SK-N-SH treated with all-trans-retinoic acid at 6 μM for 48 hours (cell line): ENCODE data around the gene PRKD2.

Source experiments
- ATAC-seq: fragments of 200-7000 bp; cut with Tn5 transposase; 3 replicates; pipeline ENCODE4 v1.9.1; 2020; ENCODE audit warnings: mild to moderate bottlenecking, moderate library complexity
- ARNTL ChIP-seq: fragments of 450-650 bp; formaldehyde crosslinking; IDR thresholded peaks from 2 replicates; pipeline ENCODE4 v1.5.0; 2020; ENCODE audit warnings: low read depth, mild to moderate bottlenecking, moderate library complexity, borderline replicate concordance
- BACH2 ChIP-seq: fragments of 250-450 bp; sonication (Bioruptor Pico); IDR thresholded peaks from 2 replicates; pipeline ENCODE4 v1.9.0; 2021; ENCODE audit warnings: mild to moderate bottlenecking, borderline replicate concordance
- CREB5 ChIP-seq: fragments of 250-450 bp; sonication (Bioruptor Pico); IDR thresholded peaks from 2 replicates; pipeline ENCODE4 v1.5.1; 2020; ENCODE audit warnings: low read depth, mild to moderate bottlenecking, moderate library complexity
- CSDC2 ChIP-seq: fragments of 250-450 bp; sonication (Bioruptor Pico); IDR thresholded peaks from 2 replicates; pipeline ENCODE4 v1.5.0; 2020; ENCODE audit warnings: mild to moderate bottlenecking, moderate library complexity
- ESRRG ChIP-seq: fragments of 250-450 bp; sonication (Bioruptor Pico); IDR thresholded peaks from 2 replicates; pipeline ENCODE4 v1.6.1; 2021; ENCODE audit warnings: mild to moderate bottlenecking
- ISL1 ChIP-seq: fragments of 250-450 bp; sonication (Bioruptor Pico); IDR thresholded peaks from 2 replicates; pipeline ENCODE4 v2.1.2; 2022; ENCODE audit warnings: mild to moderate bottlenecking, moderate library complexity
- OSR1 ChIP-seq: fragments of 250-450 bp; sonication (Bioruptor Pico); IDR thresholded peaks from 2 replicates; pipeline ENCODE4 v1.8.0; 2022; ENCODE audit warnings: moderate library complexity, mild to moderate bottlenecking, inconsistent platforms
- POU6F1 ChIP-seq: fragments of 250-450 bp; sonication (Bioruptor Pico); IDR thresholded peaks from 2 replicates; pipeline ENCODE4 v1.8.0; 2021; ENCODE audit warnings: low read depth, mild to moderate bottlenecking, moderate library complexity, borderline replicate concordance
- PPARA ChIP-seq: fragments of 250-450 bp; sonication (Bioruptor Pico); IDR thresholded peaks from 2 replicates; pipeline ENCODE4 v1.5.0; 2020; ENCODE audit warnings: mild to moderate bottlenecking, borderline replicate concordance
- RARB ChIP-seq: fragments of 250-450 bp; sonication (Bioruptor Pico); IDR thresholded peaks from 2 replicates; pipeline ENCODE4 v1.8.0; 2021; ENCODE audit warnings: mild to moderate bottlenecking, moderate library complexity
- SNAI2 ChIP-seq: fragments of 250-450 bp; sonication (Bioruptor Pico); IDR thresholded peaks from 2 replicates; pipeline ENCODE4 v1.5.0; 2020; ENCODE audit warnings: mild to moderate bottlenecking, moderate library complexity
- TCF4 ChIP-seq: fragments of 250-450 bp; sonication (Bioruptor Pico); IDR thresholded peaks from 2 replicates; pipeline ENCODE4 v1.8.0; 2021; ENCODE audit warnings: mild to moderate bottlenecking, moderate library complexity, borderline replicate concordance
- ZC3H10 ChIP-seq: fragments of 250-450 bp; sonication (Bioruptor Pico); IDR thresholded peaks from 2 replicates; pipeline ENCODE4 v1.5.1; 2021; ENCODE audit warnings: mild to moderate bottlenecking, moderate library complexity
- ZFP3 ChIP-seq: fragments of 250-450 bp; sonication (Bioruptor Pico); IDR thresholded peaks from 2 replicates; pipeline ENCODE4 v1.5.0; 2020; ENCODE audit warnings: mild to moderate bottlenecking, moderate library complexity
- ZFP30 ChIP-seq: fragments of 450-650 bp; formaldehyde crosslinking; IDR thresholded peaks from 2 replicates; pipeline ENCODE4 v1.5.0; 2022; ENCODE audit warnings: mild to moderate bottlenecking, moderate library complexity
- ZNF565 ChIP-seq: fragments of 450-650 bp; formaldehyde crosslinking; conservative IDR thresholded peaks from 2 replicates; pipeline ENCODE4 v1.5.0; 2020; ENCODE audit warnings: low read depth, mild to moderate bottlenecking, moderate library complexity
- ZNF8 ChIP-seq: fragments of 450-650 bp; formaldehyde crosslinking; IDR thresholded peaks from 2 replicates; pipeline ENCODE4 v1.5.0; 2020; ENCODE audit warnings: mild to moderate bottlenecking, moderate library complexity
- TF ChIP-seq, protein P1 (sequence below): fragments of 250-450 bp; sonication (Bioruptor Pico); IDR thresholded peaks from 2 replicates; pipeline ENCODE4 v1.5.0; 2020; ENCODE audit warnings: mild to moderate bottlenecking, moderate library complexity
- TF ChIP-seq, protein P2 (sequence below): fragments of 250-450 bp; sonication (Bioruptor Pico); IDR thresholded peaks from 2 replicates; pipeline ENCODE4 v1.5.1; 2021; ENCODE audit warnings: mild to moderate bottlenecking, moderate library complexity
- TF ChIP-seq, protein P3 (sequence below): fragments of 250-450 bp; sonication (Bioruptor Pico); IDR thresholded peaks from 2 replicates; pipeline ENCODE4 v1.8.0; 2020; ENCODE audit warnings: mild to moderate bottlenecking, moderate library complexity, borderline replicate concordance

The PRKD2 gene

GRCh38 chr19:46717716-46718143 is 816 bp upstream of the PRKD2 start:
- TF ChIP-seq ARNTL (CRISPR knock-in tag), result no peak
- TF ChIP-seq ISL1 (CRISPR knock-in tag), result no peak
- TF ChIP-seq BACH2 (CRISPR knock-in tag), result no peak
- TF ChIP-seq ZC3H10, result no peak
- no peak for TF ChIP-seq CSDC2 (CRISPR knock-in tag)
- no peak for TF ChIP-seq ESRRG (CRISPR knock-in tag)
- no peak for TF ChIP-seq RARB (CRISPR knock-in tag)
- TF ChIP-seq TCF4 (CRISPR knock-in tag), result no peak
- no peak for TF ChIP-seq CREB5
- TF ChIP-seq, protein P1, sequence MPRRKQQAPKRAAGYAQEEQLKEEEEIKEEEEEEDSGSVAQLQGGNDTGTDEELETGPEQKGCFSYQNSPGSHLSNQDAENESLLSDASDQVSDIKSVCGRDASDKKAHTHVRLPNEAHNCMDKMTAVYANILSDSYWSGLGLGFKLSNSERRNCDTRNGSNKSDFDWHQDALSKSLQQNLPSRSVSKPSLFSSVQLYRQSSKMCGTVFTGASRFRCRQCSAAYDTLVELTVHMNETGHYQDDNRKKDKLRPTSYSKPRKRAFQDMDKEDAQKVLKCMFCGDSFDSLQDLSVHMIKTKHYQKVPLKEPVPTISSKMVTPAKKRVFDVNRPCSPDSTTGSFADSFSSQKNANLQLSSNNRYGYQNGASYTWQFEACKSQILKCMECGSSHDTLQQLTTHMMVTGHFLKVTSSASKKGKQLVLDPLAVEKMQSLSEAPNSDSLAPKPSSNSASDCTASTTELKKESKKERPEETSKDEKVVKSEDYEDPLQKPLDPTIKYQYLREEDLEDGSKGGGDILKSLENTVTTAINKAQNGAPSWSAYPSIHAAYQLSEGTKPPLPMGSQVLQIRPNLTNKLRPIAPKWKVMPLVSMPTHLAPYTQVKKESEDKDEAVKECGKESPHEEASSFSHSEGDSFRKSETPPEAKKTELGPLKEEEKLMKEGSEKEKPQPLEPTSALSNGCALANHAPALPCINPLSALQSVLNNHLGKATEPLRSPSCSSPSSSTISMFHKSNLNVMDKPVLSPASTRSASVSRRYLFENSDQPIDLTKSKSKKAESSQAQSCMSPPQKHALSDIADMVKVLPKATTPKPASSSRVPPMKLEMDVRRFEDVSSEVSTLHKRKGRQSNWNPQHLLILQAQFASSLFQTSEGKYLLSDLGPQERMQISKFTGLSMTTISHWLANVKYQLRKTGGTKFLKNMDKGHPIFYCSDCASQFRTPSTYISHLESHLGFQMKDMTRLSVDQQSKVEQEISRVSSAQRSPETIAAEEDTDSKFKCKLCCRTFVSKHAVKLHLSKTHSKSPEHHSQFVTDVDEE, result no peak
- TF ChIP-seq ZFP30 (CRISPR knock-in tag), result no peak
- TF ChIP-seq ZNF8 (CRISPR knock-in tag), result no peak
- no peak for TF ChIP-seq PPARA (CRISPR knock-in tag)
- TF ChIP-seq POU6F1 (CRISPR knock-in tag), result no peak
- TF ChIP-seq ZNF565, result no peak
- no peak for TF ChIP-seq SNAI2 (CRISPR knock-in tag)
- TF ChIP-seq OSR1, result no peak
- TF ChIP-seq, protein P2, sequence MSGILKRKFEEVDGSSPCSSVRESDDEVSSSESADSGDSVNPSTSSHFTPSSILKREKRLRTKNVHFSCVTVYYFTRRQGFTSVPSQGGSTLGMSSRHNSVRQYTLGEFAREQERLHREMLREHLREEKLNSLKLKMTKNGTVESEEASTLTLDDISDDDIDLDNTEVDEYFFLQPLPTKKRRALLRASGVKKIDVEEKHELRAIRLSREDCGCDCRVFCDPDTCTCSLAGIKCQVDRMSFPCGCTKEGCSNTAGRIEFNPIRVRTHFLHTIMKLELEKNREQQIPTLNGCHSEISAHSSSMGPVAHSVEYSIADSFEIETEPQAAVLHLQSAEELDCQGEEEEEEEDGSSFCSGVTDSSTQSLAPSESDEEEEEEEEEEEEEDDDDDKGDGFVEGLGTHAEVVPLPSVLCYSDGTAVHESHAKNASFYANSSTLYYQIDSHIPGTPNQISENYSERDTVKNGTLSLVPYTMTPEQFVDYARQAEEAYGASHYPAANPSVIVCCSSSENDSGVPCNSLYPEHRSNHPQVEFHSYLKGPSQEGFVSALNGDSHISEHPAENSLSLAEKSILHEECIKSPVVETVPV (CRISPR knock-in tag), result no peak
- TF ChIP-seq, protein P3, sequence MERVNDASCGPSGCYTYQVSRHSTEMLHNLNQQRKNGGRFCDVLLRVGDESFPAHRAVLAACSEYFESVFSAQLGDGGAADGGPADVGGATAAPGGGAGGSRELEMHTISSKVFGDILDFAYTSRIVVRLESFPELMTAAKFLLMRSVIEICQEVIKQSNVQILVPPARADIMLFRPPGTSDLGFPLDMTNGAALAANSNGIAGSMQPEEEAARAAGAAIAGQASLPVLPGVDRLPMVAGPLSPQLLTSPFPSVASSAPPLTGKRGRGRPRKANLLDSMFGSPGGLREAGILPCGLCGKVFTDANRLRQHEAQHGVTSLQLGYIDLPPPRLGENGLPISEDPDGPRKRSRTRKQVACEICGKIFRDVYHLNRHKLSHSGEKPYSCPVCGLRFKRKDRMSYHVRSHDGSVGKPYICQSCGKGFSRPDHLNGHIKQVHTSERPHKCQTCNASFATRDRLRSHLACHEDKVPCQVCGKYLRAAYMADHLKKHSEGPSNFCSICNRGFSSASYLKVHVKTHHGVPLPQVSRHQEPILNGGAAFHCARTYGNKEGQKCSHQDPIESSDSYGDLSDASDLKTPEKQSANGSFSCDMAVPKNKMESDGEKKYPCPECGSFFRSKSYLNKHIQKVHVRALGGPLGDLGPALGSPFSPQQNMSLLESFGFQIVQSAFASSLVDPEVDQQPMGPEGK (CRISPR knock-in tag), result no peak
- ATAC-seq, result peak; percentile 0; the same call in 1 of the 3 replicates

DNA sequence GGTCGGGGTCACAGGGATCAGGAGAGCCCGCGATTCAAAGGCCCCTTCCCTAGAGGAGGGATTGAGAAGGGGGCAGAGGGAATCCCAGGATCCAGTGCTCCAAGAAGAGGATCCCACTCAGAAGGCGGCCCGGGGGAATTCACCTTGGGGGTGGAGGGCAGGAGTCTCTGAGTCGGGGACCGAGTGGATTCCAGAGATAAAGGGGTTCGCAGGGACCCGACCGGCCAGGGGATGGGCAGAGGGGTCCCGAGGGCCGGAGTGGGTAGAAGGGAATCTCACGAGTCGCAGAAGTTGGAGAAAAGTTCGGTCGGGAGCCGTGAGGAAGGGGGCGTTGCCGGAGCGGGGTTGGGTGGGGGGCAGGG is 261 bp downstream of the PRKD2 start:
- TF ChIP-seq ESRRG (CRISPR knock-in tag), result no peak
- no peak for TF ChIP-seq ZFP3
- TF ChIP-seq, protein P3 (CRISPR knock-in tag), result no peak
- TF ChIP-seq POU6F1 (CRISPR knock-in tag), result no peak
- no peak for TF ChIP-seq PPARA (CRISPR knock-in tag)
- no peak for TF ChIP-seq ARNTL (CRISPR knock-in tag)
- no peak for TF ChIP-seq ZNF565
- no peak for TF ChIP-seq BACH2 (CRISPR knock-in tag)
- no peak for TF ChIP-seq ZFP30 (CRISPR knock-in tag)
- no peak for TF ChIP-seq RARB (CRISPR knock-in tag)
- no peak for TF ChIP-seq SNAI2 (CRISPR knock-in tag)
- peak; percentile 3 for ATAC-seq
